Small intestine (tissue), 7 donors: ENCODE results near the gene SNAPC5. TPM values are rescaled to one million over a fixed set of nuclear protein-coding genes. Genes with fewer than 3 reads are reported as not detected.

Experiments
- DNase-seq, 2 donors: peaks; one replicate each; pipeline versions ENCODE4 v3.0.0 to v3.0.0-alpha.2; 2013
- FAIRE-seq: peaks from 2 replicates; lab custom pipeline; 2012; peaks lifted over from hg19 to GRCh38; lab: Jason Lieb, UNC
- H3K27ac ChIP-seq, 3 donors: one replicate each; pipeline ENCODE4 v1.5.1; 2013; ENCODE audit warnings: low read length in 2 of 3, mild to moderate bottlenecking in 2 of 3, control low read depth in 1 of 3, inconsistent platforms in 1 of 3, low read depth in 1 of 3, moderate library complexity in 1 of 3
- H3K27me3 ChIP-seq, 3 donors: one replicate each; pipeline ENCODE4 v1.6.1; 2013; ENCODE audit warnings: low read length in 3 of 3, inconsistent platforms in 1 of 3; ENCODE audit not compliant: control insufficient read depth in 3 of 3, insufficient read depth in 3 of 3
- H3K36me3 ChIP-seq, 3 donors: one replicate each; pipeline ENCODE4 v1.6.1; 2013; ENCODE audit warnings: low read length in 3 of 3, inconsistent platforms in 1 of 3, low read depth in 1 of 3, mild to moderate bottlenecking in 1 of 3, moderate library complexity in 1 of 3; ENCODE audit not compliant: control insufficient read depth in 3 of 3, insufficient read depth in 2 of 3
- H3K4me1 ChIP-seq, 3 donors: one replicate each; pipeline ENCODE4 v1.6.1; 2013; ENCODE audit warnings: low read length in 2 of 3, inconsistent platforms in 1 of 3, low read depth in 1 of 3, mild to moderate bottlenecking in 1 of 3, moderate library complexity in 1 of 3; ENCODE audit not compliant: control insufficient read depth in 3 of 3, insufficient read depth in 2 of 3
- H3K4me3 ChIP-seq, 3 donors: one replicate each; pipeline ENCODE4 v1.5.1; 2013; ENCODE audit warnings: low read length in 3 of 3, control low read depth in 1 of 3, inconsistent platforms in 1 of 3, low read depth in 1 of 3, mild to moderate bottlenecking in 1 of 3, moderate library complexity in 1 of 3
- H3K9me3 ChIP-seq, 2 donors: one replicate each; pipeline ENCODE4 v1.6.1; 2013; ENCODE audit warnings: low read depth in 1 of 2, low read length in 1 of 2; ENCODE audit not compliant: control insufficient read depth in 2 of 2, insufficient read depth in 1 of 2
- whole genome bisulfite sequencing, 3 donors: extraction: QIAGEN DNeasy Blood & Tissue Kit; methylation state at CpG; one replicate each; pipeline ENCODE4 v1.1.7; 2013; 5-methylcytosine and 5-hydroxymethylcytosine counted together
- polyA plus RNA-seq, 4 donors: library from polyadenylated mRNA; stranded (reverse) in 3 of 4; unstranded in 1 of 4; fragments of 200-250 nt in 3 of 4; fragments of 120-200 nt in 1 of 4; gene quantifications; one replicate each; pipeline versions ENCODE4 v1.2.1 to v1.2.3, GENCODE V29; 2013
- donor health status: healthy with polysubstance abuse.
- donor health status: control.
- donor health status: control.
- donor health status: Bipolar disorder and iron deficiency.
- donor health status: healthy.

Gene SNAPC5
- polyA plus RNA-seq, 4 donors, result 19.7 to 30.4 (median 26.1) TPM

GRCh38 chr15:66486887-66487286 is 10.7 kb downstream of the SNAPC5 start:
- Histone ChIP-seq H3K27ac (no peak overlapping the region), H3K36me3 (peaks cover 21 to 64% (median 28%) of the 10 kb centered on the region in 3 donors), H3K9me3 (peaks cover 0 to 1% of the 10 kb centered on the region in 2 donors), H3K4me1 (no peaks in the 10 kb centered on the region), H3K4me3 (no peak overlapping the region), H3K27me3 (no peaks in the 10 kb centered on the region)
- 95 to 98% (median 96%) methylated on average over 3 of the region's 3 CpGs for WGBS, 3 donors
- DNase-seq (no peak), FAIRE-seq (no peak)

DNA sequence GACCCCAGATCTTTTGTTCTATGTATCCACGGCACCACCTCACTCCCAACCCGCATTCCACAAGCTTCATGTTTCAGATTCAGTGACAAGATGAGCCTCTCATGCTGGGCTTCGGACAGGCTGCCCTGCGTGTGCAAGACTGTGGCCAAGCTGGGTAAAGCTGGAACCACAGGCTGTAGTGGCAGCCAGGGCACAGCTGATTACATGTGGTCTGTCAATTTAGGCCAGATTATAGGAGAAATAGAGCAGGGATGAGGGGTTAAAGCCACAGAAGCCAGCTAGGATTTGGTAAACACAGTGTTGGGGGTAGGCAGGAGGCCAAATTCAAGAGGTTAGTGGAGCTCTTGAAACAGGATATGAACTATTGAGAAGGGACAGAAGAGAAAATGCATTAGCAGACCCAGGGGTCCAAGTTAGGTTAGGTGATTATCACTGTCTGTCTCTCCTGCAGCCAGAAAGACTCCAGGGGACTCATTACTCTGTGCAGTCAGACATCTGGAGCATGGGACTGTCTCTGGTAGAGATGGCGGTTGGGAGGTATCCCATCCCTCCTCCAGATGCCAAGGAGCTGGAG is 12.9 kb downstream of the SNAPC5 start:
- H3K27ac ChIP-seq, result no peak overlapping the region
- H3K36me3 ChIP-seq, result peaks cover 15 to 58% (median 20%) of the 10 kb centered on the region in 3 donors
- H3K4me1 ChIP-seq, result no peaks in the 10 kb centered on the region
- DNase-seq (no peak), FAIRE-seq (no peak)
- H3K27me3 ChIP-seq, result no peaks in the 10 kb centered on the region
- 87 to 96% (median 95%) methylated on average over 5 of the region's 5 CpGs for WGBS, 3 donors
- H3K9me3 ChIP-seq, result no peaks in the 10 kb centered on the region
- H3K4me3 ChIP-seq, result no peak overlapping the region

- FAIRE-seq (no peak), DNase-seq (no peak)
- Histone ChIP-seq H3K27me3 (no peaks in the 10 kb centered on the region), H3K4me3 (no peak overlapping the region), H3K36me3 (peaks cover 12 to 44% (median 12%) of the 10 kb centered on the region in 3 donors), H3K4me1 (no peaks in the 10 kb centered on the region), H3K27ac (no peak overlapping the region), H3K9me3 (no peaks in the 10 kb centered on the region)
- 26 to 66% (median 37%) methylated on average over 3 of the region's 3 CpGs for WGBS, 3 donors
Observed at GRCh38 chr15:66483131-66483566, 14.4 kb downstream of the SNAPC5 start.

GRCh38 chr15:66482539-66482938 is 15.0 kb downstream of the SNAPC5 start:
- DNase-seq (no peak), FAIRE-seq (no peak)
- no peak overlapping the region for H3K4me3 ChIP-seq
- peaks cover 9 to 40% (median 9%) of the 10 kb centered on the region in 3 donors for H3K36me3 ChIP-seq
- H3K4me1 ChIP-seq, result no peaks in the 10 kb centered on the region
- 88 to 91% (median 89%) methylated on average over 9 of the region's 9 CpGs for WGBS, 3 donors
- no peaks in the 10 kb centered on the region for H3K27me3 ChIP-seq
- no peaks in the 10 kb centered on the region for H3K9me3 ChIP-seq
- no peak overlapping the region for H3K27ac ChIP-seq

GRCh38 chr15:66481107-66481856 is 16.3 kb downstream of the SNAPC5 start:
- Histone ChIP-seq H3K4me1 (no peaks in the 10 kb centered on the region), H3K27me3 (no peaks in the 10 kb centered on the region), H3K36me3 (peaks cover 9 to 35% (median 9%) of the 10 kb centered on the region in 3 donors), H3K9me3 (no peaks in the 10 kb centered on the region), H3K27ac (no peak overlapping the region), H3K4me3 (no peak overlapping the region)
- WGBS, 3 donors, result 91 to 95% (median 94%) methylated on average over 10 of the region's 10 CpGs
- FAIRE-seq, result no peak
- DNase-seq, result no peak

DNA sequence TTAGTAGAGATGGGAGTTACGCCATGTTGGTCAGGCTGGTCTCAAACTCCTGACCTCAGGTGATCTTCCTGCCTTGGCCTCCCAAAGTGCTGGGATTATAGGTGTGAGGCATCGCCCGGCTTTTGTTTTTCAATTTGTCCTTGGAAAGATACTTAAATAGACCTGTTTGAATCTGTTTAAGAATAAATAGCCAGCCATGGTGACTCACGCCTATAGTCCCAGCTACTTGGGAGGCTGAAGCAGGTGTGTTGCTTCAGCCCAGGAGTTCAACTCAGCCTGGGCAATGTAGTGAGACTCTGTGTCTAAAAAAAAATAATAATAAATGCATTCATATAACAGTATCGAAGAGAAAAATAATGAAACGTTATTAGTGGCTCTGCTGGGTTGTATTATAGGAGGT is 17.3 kb downstream of the SNAPC5 start:
- H3K27me3 ChIP-seq, result no peaks in the 10 kb centered on the region
- no peak overlapping the region for H3K27ac ChIP-seq
- peaks cover 8 to 28% (median 8%) of the 10 kb centered on the region in 3 donors for H3K36me3 ChIP-seq
- FAIRE-seq, result no peak
- WGBS, 3 donors, result 85 to 88% (median 87%) methylated on average over 6 of the region's 6 CpGs
- H3K9me3 ChIP-seq, result no peaks in the 10 kb centered on the region
- no peak overlapping the region for H3K4me3 ChIP-seq
- H3K4me1 ChIP-seq, result no peaks in the 10 kb centered on the region
- DNase-seq, result no peak

GRCh38 chr15:66477011-66477410 is 20.6 kb downstream of the SNAPC5 start:
- WGBS, 3 donors, result 85 to 94% (median 86%) methylated on average over 2 of the region's 2 CpGs

GRCh38 chr15:66476535-66476934 is 21.0 kb downstream of the SNAPC5 start:
- no peaks in the 10 kb centered on the region for H3K9me3 ChIP-seq
- peaks cover 0 to 4% (median 0%) of the 10 kb centered on the region in 3 donors for H3K36me3 ChIP-seq
- no peak for FAIRE-seq
- no peak for DNase-seq
- no peak overlapping the region for H3K4me3 ChIP-seq
- WGBS, 3 donors, result 86 to 91% (median 88%) methylated on average over 4 of the region's 4 CpGs
- H3K27ac ChIP-seq, result no peak overlapping the region
- H3K27me3 ChIP-seq, result no peaks in the 10 kb centered on the region
- H3K4me1 ChIP-seq, result no peaks in the 10 kb centered on the region

More at GRCh38 chr15:66477011-66477410, 20.6 kb downstream of the SNAPC5 start:
- FAIRE-seq (no peak), DNase-seq (no peak)
- no peak overlapping the region for H3K27ac ChIP-seq
- no peaks in the 10 kb centered on the region for H3K9me3 ChIP-seq
- no peaks in the 10 kb centered on the region for H3K4me1 ChIP-seq
- H3K4me3 ChIP-seq, result no peak overlapping the region
- H3K36me3 ChIP-seq, result peaks cover 1 to 8% (median 3%) of the 10 kb centered on the region in 3 donors
- H3K27me3 ChIP-seq, result no peaks in the 10 kb centered on the region
